ENCODE results near the gene AP1B1. TPM values are rescaled to one million over a fixed set of nuclear protein-coding genes. Genes with fewer than 3 reads are reported as not detected.

AP1B1 gene
- polyA plus RNA-seq, 1 donor (not counting 4 experiments of a cell fraction or from before 2014, with no cell fraction given), result 55.3 TPM

GRCh38 chr22:29382580-29383302 lies 5.6 kb downstream of the AP1B1 start:
- Histone ChIP-seq H3K36me3 (ENCODE audit: control insufficient read depth in 2 of 2, extremely low read depth in 1 of 2, insufficient read depth in 2 of 2, low read length in 2 of 2) (peaks cover 7 to 17% of the 10 kb centered on the region in 2 experiments), H3K79me2 (ENCODE audit: control insufficient read depth, insufficient read depth, low read length) (peaks cover 77% of the 10 kb centered on the region), H3K27ac (ENCODE audit: control insufficient read depth, insufficient read depth, low read length) (no peak overlapping the region), H3K4me1 (ENCODE audit: control insufficient read depth, extremely low read depth, insufficient read depth, low read length) (peaks cover 38% of the 10 kb centered on the region), H3K9me1 (ENCODE audit: control insufficient read depth, extremely low read depth, insufficient read depth, low read length) (peaks cover 4% of the 10 kb centered on the region), H2AFZ (ENCODE audit: control insufficient read depth, low read length) (no peak overlapping the region), H3K9ac (ENCODE audit: control insufficient read depth, extremely low read depth, insufficient read depth, low read length) (no peak overlapping the region), H3K4me2 (ENCODE audit: control insufficient read depth, extremely low read depth, insufficient read depth, low read depth, low read length) (no peak overlapping the region), H3K27me3 (ENCODE audit: control insufficient read depth, extremely low read depth, insufficient read depth, low read length) (no peaks in the 10 kb centered on the region), H3K4me3 (ENCODE audit: control insufficient read depth in 2 of 3, extremely low read depth in 1 of 3, insufficient read depth in 2 of 3, low read depth in 1 of 3, low read length in 3 of 3) (no peak overlapping the region), H4K20me1 (ENCODE audit: control insufficient read depth, extremely low read depth, insufficient read depth, low read length) (peaks cover 11% of the 10 kb centered on the region), H3K9me3 (ENCODE audit: control insufficient read depth, low read depth, low read length) (no peaks in the 10 kb centered on the region)
- DNase-seq (ENCODE audit: low read depth, low spot score) (no peak), FAIRE-seq (no peak)
- TF ChIP-seq CTCF (optimal IDR thresholded peaks at IDR 0.05 in 1 of 3, IDR thresholded peaks at IDR 0.05 in 1 of 3, conservative IDR thresholded peaks at IDR 0.05 in 1 of 3; ENCODE audit: extremely low read depth in 1 of 3, insufficient read depth in 2 of 3, low read length in 3 of 3) (no peak), EZH2 (IDR thresholded peaks at IDR 0.05; ENCODE audit: low read length) (no peak)
- dilution Hi-C loops (cut with MboI; ENCODE audit: extremely low pct_ligation_motif_present, low sequenced_read_pairs), result no loop called here

GRCh38 chr22:29380856-29381255 lies 7.5 kb downstream of the AP1B1 start:
- TF ChIP-seq EZH2 (IDR thresholded peaks at IDR 0.05; ENCODE audit: low read length) (no peak), CTCF (optimal IDR thresholded peaks at IDR 0.05 in 1 of 3, IDR thresholded peaks at IDR 0.05 in 1 of 3, conservative IDR thresholded peaks at IDR 0.05 in 1 of 3; ENCODE audit: extremely low read depth in 1 of 3, insufficient read depth in 2 of 3, low read length in 3 of 3) (no peak)
- H4K20me1 ChIP-seq (ENCODE audit: control insufficient read depth, extremely low read depth, insufficient read depth, low read length), result peaks cover 11% of the 10 kb centered on the region
- H3K9me1 ChIP-seq (ENCODE audit: control insufficient read depth, extremely low read depth, insufficient read depth, low read length), result peaks cover 4% of the 10 kb centered on the region
- H3K27ac ChIP-seq (ENCODE audit: control insufficient read depth, insufficient read depth, low read length), result no peak overlapping the region
- H3K36me3 ChIP-seq (ENCODE audit: control insufficient read depth in 2 of 2, extremely low read depth in 1 of 2, insufficient read depth in 2 of 2, low read length in 2 of 2), result peaks cover 11 to 17% of the 10 kb centered on the region in 2 experiments
- DNase-seq (ENCODE audit: low read depth, low spot score), result no peak
- no peaks in the 10 kb centered on the region for H3K27me3 ChIP-seq (ENCODE audit: control insufficient read depth, extremely low read depth, insufficient read depth, low read length)
- H3K9ac ChIP-seq (ENCODE audit: control insufficient read depth, extremely low read depth, insufficient read depth, low read length), result no peak overlapping the region
- peaks cover 64% of the 10 kb centered on the region for H3K79me2 ChIP-seq (ENCODE audit: control insufficient read depth, insufficient read depth, low read length)
- FAIRE-seq, result no peak
- no peak overlapping the region for H3K4me3 ChIP-seq (ENCODE audit: control insufficient read depth in 2 of 3, extremely low read depth in 1 of 3, insufficient read depth in 2 of 3, low read depth in 1 of 3, low read length in 3 of 3)
- dilution Hi-C loops (cut with MboI; ENCODE audit: extremely low pct_ligation_motif_present, low sequenced_read_pairs), result no loop called here
- H3K9me3 ChIP-seq (ENCODE audit: control insufficient read depth, low read depth, low read length), result no peaks in the 10 kb centered on the region
- peaks cover 45% of the 10 kb centered on the region for H3K4me1 ChIP-seq (ENCODE audit: control insufficient read depth, extremely low read depth, insufficient read depth, low read length)
- peak overlapping the region; percentile 28 for H3K4me2 ChIP-seq (ENCODE audit: control insufficient read depth, extremely low read depth, insufficient read depth, low read depth, low read length)
- no peak overlapping the region for H2AFZ ChIP-seq (ENCODE audit: control insufficient read depth, low read length)

All from keratinocyte (primary cell).